K562 (cell line): ENCODE measurements around the gene TULP4. TPM values are rescaled to one million over a fixed set of nuclear protein-coding genes. Genes with fewer than 3 reads are reported as not detected.

ENCODE experiments used
- FOXP1 ChIP-seq: sonication (generic); formaldehyde crosslinking; IDR thresholded peaks from 2 replicates; pipeline ENCODE4 v1.8.0; 2022; ENCODE audit warnings: mild to moderate bottlenecking, missing genetic modification reagents
- FUS ChIP-seq: fragments of 200-400 bp; formaldehyde crosslinking; optimal IDR thresholded peaks from 2 replicates; pipeline ENCODE3; 2017; ENCODE audit warnings: low read depth, low read length
- GTF2A2 ChIP-seq: IDR thresholded peaks from 2 replicates; pipeline ENCODE4 v1.6.1; 2016; ENCODE audit warnings: mild to moderate bottlenecking, missing genetic modification characterization, missing compliant biosample characterization
- JUND ChIP-seq, 2 experiments: IDR thresholded peaks; 2 replicates in 1 of 2; 3 replicates in 1 of 2; pipeline ENCODE4 v1.6.1; 2011; ENCODE audit warnings: borderline replicate concordance in 2 of 2, low read depth in 2 of 2, low read length in 2 of 2, improper control_type of control experiment in 1 of 2, missing biosample characterization in 1 of 2, missing genetic modification characterization in 1 of 2, missing genetic modification reagents in 1 of 2
- KDM4B ChIP-seq, 2 experiments: fragments of 450-650 bp in 1 of 2; sonication (generic) in 1 of 2; IDR thresholded peaks; 2 replicates each; pipeline ENCODE4 v1.6.1; 2016 to 2017; ENCODE audit warnings: borderline replicate concordance in 2 of 2, antibody characterized with exemption in 1 of 2, low read depth in 1 of 2, mild to moderate bottlenecking in 1 of 2
- L3MBTL2 ChIP-seq: fragments of 450-650 bp; IDR thresholded peaks from 2 replicates; pipeline ENCODE4 v1.6.1; 2016; ENCODE audit warnings: mild to moderate bottlenecking, moderate library complexity
- NFXL1 ChIP-seq: fragments of 450-650 bp; formaldehyde crosslinking; IDR thresholded peaks from 2 replicates; pipeline ENCODE4 v1.4.0; 2021; ENCODE audit warnings: mild to moderate bottlenecking
- NRF1 ChIP-seq, 2 experiments: fragments of 450-650 bp; IDR thresholded peaks in 1 of 2; conservative IDR thresholded peaks in 1 of 2; 2 replicates each; pipeline ENCODE4 v1.6.1; 2014; ENCODE audit warnings: mild to moderate bottlenecking in 2 of 2
- SMAD4 ChIP-seq: fragments of 250-450 bp; sonication (Bioruptor Pico); conservative IDR thresholded peaks from 2 replicates; pipeline ENCODE4 v1.8.0; 2021; ENCODE audit warnings: inconsistent platforms, mild to moderate bottlenecking, moderate library complexity
- SRSF3 ChIP-seq: fragments of 200-400 bp; formaldehyde crosslinking; IDR thresholded peaks from 2 replicates; pipeline ENCODE4 v1.6.1; 2016; ENCODE audit warnings: mild to moderate bottlenecking, low read length, moderate library complexity; ENCODE audit not compliant: insufficient read depth
- TRIM28 ChIP-seq: fragments of 450-650 bp; IDR thresholded peaks from 2 replicates; pipeline ENCODE4 v1.6.1; 2017
- ZSCAN32 ChIP-seq: fragments of 450-650 bp; formaldehyde crosslinking; IDR thresholded peaks from 2 replicates; pipeline ENCODE4 v1.4.0; 2020; ENCODE audit warnings: mild to moderate bottlenecking, moderate library complexity
- polyA plus RNA-seq, 8 experiments: library from polyadenylated mRNA; depleted of rRNA in 4 of 8; stranded (reverse) in 5 of 8; unstranded in 3 of 8; fragments of >200 nt; fragmentation: Nextera tagmentation in 2 of 8; fragmentation: Illumina TruSeq in 1 of 8; extraction: Ambion mirVana in 2 of 8; extraction: Trizol in 1 of 8; gene quantifications; 2 replicates each; pipeline versions ENCODE4 v1.2.1 to v1.2.3, GENCODE V29; 2011 to 2014; ENCODE audit warnings: inconsistent platforms in 1 of 8, missing spikeins in 1 of 8
- total RNA-seq, 7 experiments: library from RNA; depleted of rRNA in 6 of 7; stranded (reverse); fragments of >200 nt in 6 of 7; fragmentation: Illumina TruSeq in 2 of 7; extraction: Trizol in 2 of 7; gene quantifications; 2 replicates each; pipeline versions ENCODE4 v1.2.1 to v1.2.3, GENCODE V29; 2011 to 2021; ENCODE audit warnings: low replicate concordance in 1 of 7
- TF ChIP-seq, protein P1 (sequence below), 2 experiments: fragments of 450-650 bp; IDR thresholded peaks; 2 replicates each; pipeline ENCODE4 v1.6.1; 2018; ENCODE audit warnings: mild to moderate bottlenecking in 2 of 2, low read depth in 1 of 2; ENCODE audit not compliant: partially characterized antibody in 2 of 2
- TF ChIP-seq, protein P2 (sequence below): fragments of 450-650 bp; IDR thresholded peaks from 2 replicates; pipeline ENCODE4 v1.7.1; 2018; ENCODE audit warnings: mild to moderate bottlenecking, low read depth; ENCODE audit not compliant: partially characterized antibody
- TF ChIP-seq, protein P3 (sequence below): sonication (generic); formaldehyde crosslinking; IDR thresholded peaks from 2 replicates; pipeline ENCODE4 v1.4.0; 2020; ENCODE audit warnings: mild to moderate bottlenecking, missing genetic modification reagents
- TF ChIP-seq, protein P4 (sequence below): fragments of 450-650 bp; formaldehyde crosslinking; IDR thresholded peaks from 2 replicates; pipeline ENCODE4 v1.4.0; 2020; ENCODE audit warnings: mild to moderate bottlenecking, moderate library complexity

Gene TULP4
- total and polyA plus RNA-seq, 9 of the 15 experiments (the other 6 are each of a cell fraction or from before 2014, with no cell fraction given), result 1.2 to 50.4 (median 11.0) TPM

DNA sequence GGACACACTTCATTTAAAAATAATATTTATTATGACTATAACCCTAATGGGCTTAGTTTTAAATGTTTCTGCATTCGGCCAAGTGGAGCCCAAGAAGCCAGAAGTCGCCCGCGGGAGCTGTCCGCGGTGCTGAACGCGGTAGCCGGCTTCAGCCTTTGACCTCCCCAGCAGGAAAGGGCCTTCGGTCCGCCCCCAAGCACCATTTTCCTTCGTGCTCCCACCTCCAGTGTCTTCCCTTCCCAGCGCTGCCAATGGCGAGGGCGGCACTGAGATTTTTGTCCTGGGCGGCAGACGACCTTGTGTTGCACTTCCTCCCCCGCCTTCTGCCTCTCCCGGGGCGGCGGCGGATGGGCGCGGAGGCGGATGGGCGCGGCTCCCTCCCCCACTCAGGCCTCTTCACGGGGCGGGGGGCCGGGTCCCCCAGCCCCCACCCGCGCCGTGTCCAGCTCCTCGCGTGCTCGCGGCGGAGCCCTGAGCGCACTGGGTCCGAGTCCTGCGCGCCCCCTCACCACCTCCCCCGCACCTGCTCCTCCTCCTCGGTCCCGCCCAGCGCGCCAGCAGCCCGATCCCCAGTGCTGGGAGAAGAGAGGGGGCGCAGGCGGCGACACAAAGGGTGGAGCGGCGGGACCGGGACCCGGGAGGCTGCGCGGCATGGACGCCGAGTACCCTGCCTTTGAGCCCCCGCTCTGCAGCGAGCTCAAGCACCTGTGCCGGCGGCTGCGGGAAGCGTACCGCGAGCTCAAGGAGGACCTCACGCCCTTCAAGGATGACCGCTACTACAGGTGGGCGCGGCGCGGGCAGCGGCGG is 224.0 kb downstream of the TULP4 start (continued):
- TF ChIP-seq, protein P1, sequence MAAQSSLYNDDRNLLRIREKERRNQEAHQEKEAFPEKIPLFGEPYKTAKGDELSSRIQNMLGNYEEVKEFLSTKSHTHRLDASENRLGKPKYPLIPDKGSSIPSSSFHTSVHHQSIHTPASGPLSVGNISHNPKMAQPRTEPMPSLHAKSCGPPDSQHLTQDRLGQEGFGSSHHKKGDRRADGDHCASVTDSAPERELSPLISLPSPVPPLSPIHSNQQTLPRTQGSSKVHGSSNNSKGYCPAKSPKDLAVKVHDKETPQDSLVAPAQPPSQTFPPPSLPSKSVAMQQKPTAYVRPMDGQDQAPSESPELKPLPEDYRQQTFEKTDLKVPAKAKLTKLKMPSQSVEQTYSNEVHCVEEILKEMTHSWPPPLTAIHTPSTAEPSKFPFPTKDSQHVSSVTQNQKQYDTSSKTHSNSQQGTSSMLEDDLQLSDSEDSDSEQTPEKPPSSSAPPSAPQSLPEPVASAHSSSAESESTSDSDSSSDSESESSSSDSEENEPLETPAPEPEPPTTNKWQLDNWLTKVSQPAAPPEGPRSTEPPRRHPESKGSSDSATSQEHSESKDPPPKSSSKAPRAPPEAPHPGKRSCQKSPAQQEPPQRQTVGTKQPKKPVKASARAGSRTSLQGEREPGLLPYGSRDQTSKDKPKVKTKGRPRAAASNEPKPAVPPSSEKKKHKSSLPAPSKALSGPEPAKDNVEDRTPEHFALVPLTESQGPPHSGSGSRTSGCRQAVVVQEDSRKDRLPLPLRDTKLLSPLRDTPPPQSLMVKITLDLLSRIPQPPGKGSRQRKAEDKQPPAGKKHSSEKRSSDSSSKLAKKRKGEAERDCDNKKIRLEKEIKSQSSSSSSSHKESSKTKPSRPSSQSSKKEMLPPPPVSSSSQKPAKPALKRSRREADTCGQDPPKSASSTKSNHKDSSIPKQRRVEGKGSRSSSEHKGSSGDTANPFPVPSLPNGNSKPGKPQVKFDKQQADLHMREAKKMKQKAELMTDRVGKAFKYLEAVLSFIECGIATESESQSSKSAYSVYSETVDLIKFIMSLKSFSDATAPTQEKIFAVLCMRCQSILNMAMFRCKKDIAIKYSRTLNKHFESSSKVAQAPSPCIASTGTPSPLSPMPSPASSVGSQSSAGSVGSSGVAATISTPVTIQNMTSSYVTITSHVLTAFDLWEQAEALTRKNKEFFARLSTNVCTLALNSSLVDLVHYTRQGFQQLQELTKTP (IDR thresholded peaks at IDR 0.05; ENCODE audit: low read depth in 1 of 2, partially characterized antibody in 2 of 2), result peak in 1 of 2 experiments; percentile 97
- TF ChIP-seq SMAD4, result peak; percentile 75
- TF ChIP-seq, protein P2, sequence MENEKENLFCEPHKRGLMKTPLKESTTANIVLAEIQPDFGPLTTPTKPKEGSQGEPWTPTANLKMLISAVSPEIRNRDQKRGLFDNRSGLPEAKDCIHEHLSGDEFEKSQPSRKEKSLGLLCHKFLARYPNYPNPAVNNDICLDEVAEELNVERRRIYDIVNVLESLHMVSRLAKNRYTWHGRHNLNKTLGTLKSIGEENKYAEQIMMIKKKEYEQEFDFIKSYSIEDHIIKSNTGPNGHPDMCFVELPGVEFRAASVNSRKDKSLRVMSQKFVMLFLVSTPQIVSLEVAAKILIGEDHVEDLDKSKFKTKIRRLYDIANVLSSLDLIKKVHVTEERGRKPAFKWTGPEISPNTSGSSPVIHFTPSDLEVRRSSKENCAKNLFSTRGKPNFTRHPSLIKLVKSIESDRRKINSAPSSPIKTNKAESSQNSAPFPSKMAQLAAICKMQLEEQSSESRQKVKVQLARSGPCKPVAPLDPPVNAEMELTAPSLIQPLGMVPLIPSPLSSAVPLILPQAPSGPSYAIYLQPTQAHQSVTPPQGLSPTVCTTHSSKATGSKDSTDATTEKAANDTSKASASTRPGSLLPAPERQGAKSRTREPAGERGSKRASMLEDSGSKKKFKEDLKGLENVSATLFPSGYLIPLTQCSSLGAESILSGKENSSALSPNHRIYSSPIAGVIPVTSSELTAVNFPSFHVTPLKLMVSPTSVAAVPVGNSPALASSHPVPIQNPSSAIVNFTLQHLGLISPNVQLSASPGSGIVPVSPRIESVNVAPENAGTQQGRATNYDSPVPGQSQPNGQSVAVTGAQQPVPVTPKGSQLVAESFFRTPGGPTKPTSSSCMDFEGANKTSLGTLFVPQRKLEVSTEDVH, result no peak
- TF ChIP-seq GTF2A2 (tag), result no peak
- peak; percentile 40; the same call in 1 of the 2 replicates for TF ChIP-seq FOXP1 (CRISPR knock-in tag)
- TF ChIP-seq NRF1 (conservative IDR thresholded peaks at IDR 0.05 in 1 of 2, IDR thresholded peaks at IDR 0.05 in 1 of 2), result no peak
- TF ChIP-seq, protein P3, sequence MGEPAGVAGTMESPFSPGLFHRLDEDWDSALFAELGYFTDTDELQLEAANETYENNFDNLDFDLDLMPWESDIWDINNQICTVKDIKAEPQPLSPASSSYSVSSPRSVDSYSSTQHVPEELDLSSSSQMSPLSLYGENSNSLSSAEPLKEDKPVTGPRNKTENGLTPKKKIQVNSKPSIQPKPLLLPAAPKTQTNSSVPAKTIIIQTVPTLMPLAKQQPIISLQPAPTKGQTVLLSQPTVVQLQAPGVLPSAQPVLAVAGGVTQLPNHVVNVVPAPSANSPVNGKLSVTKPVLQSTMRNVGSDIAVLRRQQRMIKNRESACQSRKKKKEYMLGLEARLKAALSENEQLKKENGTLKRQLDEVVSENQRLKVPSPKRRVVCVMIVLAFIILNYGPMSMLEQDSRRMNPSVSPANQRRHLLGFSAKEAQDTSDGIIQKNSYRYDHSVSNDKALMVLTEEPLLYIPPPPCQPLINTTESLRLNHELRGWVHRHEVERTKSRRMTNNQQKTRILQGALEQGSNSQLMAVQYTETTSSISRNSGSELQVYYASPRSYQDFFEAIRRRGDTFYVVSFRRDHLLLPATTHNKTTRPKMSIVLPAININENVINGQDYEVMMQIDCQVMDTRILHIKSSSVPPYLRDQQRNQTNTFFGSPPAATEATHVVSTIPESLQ (CRISPR knock-in tag), result peak; percentile 71; the same call in 1 of the 2 replicates
- no peak for TF ChIP-seq ZSCAN32 (CRISPR knock-in tag)
- TF ChIP-seq JUND (IDR thresholded peaks at IDR 0.05; ENCODE audit: borderline replicate concordance, low read depth, low read length), result no peak
- no peak; the same call in 2 of the 3 replicates for TF ChIP-seq JUND (tag; IDR thresholded peaks at IDR 0.05; ENCODE audit: borderline replicate concordance, low read depth, low read length)
- TF ChIP-seq KDM4B (IDR thresholded peaks at IDR 0.05; ENCODE audit: borderline replicate concordance in 2 of 2, low read depth in 1 of 2), result 0 out of 4 replicates have a peak, but pooled peaks of 1 of the 2 experiments have one; percentile 41
- TF ChIP-seq L3MBTL2, result no peak
- no peak for TF ChIP-seq FUS
- TF ChIP-seq SRSF3, result no peak
- TF ChIP-seq TRIM28, result no peak
- TF ChIP-seq NFXL1, result no peak
- TF ChIP-seq, protein P4, sequence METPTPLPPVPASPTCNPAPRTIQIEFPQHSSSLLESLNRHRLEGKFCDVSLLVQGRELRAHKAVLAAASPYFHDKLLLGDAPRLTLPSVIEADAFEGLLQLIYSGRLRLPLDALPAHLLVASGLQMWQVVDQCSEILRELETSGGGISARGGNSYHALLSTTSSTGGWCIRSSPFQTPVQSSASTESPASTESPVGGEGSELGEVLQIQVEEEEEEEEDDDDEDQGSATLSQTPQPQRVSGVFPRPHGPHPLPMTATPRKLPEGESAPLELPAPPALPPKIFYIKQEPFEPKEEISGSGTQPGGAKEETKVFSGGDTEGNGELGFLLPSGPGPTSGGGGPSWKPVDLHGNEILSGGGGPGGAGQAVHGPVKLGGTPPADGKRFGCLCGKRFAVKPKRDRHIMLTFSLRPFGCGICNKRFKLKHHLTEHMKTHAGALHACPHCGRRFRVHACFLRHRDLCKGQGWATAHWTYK, result peak; percentile 79; the same call in 1 of the 2 replicates
